ENCODE data around the gene ERN2.
"Not testable (repeated sequence)": the region's sequence is repeated elsewhere in the genome, so short reads cannot be mapped to it uniquely, and the experiment has no call there.

ERN2 gene

GRCh38 chr16:23737423-23738028, 24.5 kb upstream of the ERN2 start:
- H3K4me3 ChIP-seq (ENCODE audit: insufficient read depth in 1 of 2, low read depth in 1 of 2, low read length in 2 of 2): not testable (repeated sequence)

GRCh38 chr16:23734176-23734893, 21.3 kb upstream of the ERN2 start:
- no peak overlapping the region for H3K23ac ChIP-seq (ENCODE audit: low read length in 2 of 2)
- no peaks in the 10 kb centered on the region for H3K36me3 ChIP-seq (ENCODE audit: control insufficient read depth in 1 of 2, insufficient read depth in 2 of 2, low read depth in 1 of 2, low read length in 2 of 2)
- H2BK15ac ChIP-seq (ENCODE audit: low read depth, poor library complexity, severe bottlenecking): no peak overlapping the region
- no peak overlapping the region for H2BK12ac ChIP-seq (ENCODE audit: low read length in 2 of 2)
- H2BK120ac ChIP-seq (ENCODE audit: low read depth, low read length): no peak overlapping the region
- 86% methylated on average over 19 of the region's 19 CpGs for WGBS
- no peaks in the 10 kb centered on the region for H3K79me1 ChIP-seq (replicated peaks; ENCODE audit: low read length, poor library complexity, severe bottlenecking)
- no peak overlapping the region for H4K8ac ChIP-seq (ENCODE audit: low read length)
- H3K4me3 ChIP-seq (ENCODE audit: insufficient read depth in 1 of 2, low read depth in 1 of 2, low read length in 2 of 2): no peak overlapping the region
- H3K18ac ChIP-seq (ENCODE audit: low read depth in 1 of 2, low read length in 2 of 2): no peak overlapping the region
- H3K9ac ChIP-seq (ENCODE audit: low read length): no peak overlapping the region
- H3K9me3 ChIP-seq (ENCODE audit: control insufficient read depth, low read length): no peaks in the 10 kb centered on the region
- DNase-seq: no peak
- no peak overlapping the region for H3K14ac ChIP-seq (ENCODE audit: low read length in 2 of 2)
- peaks cover 4 to 8% of the 10 kb centered on the region in 2 experiments for H3K27me3 ChIP-seq (ENCODE audit: control insufficient read depth in 1 of 2, insufficient read depth in 1 of 2, low read length in 2 of 2)
- H3K4me1 ChIP-seq (ENCODE audit: control insufficient read depth, insufficient read depth, low read depth, low read length): no peaks in the 10 kb centered on the region
- no peak overlapping the region for H3K27ac ChIP-seq (ENCODE audit: low read length, poor library complexity, severe bottlenecking)
- no peak overlapping the region for H2AFZ ChIP-seq (ENCODE audit: low read depth, low read length)
- peak overlapping the region; percentile 16 for H3K4me2 ChIP-seq (ENCODE audit: low read length, poor library complexity, severe bottlenecking)
- no peak overlapping the region for H4K91ac ChIP-seq (ENCODE audit: low read length)
- no peak overlapping the region for H2BK5ac ChIP-seq (ENCODE audit: low read depth, low read length, poor library complexity, severe bottlenecking)
- no peak overlapping the region for H3K4ac ChIP-seq (ENCODE audit: low read depth in 1 of 2, low read length in 2 of 2)
- H2AK5ac ChIP-seq (ENCODE audit: low read length, severe bottlenecking): no peak overlapping the region

More at GRCh38 chr16:23737423-23738028, 24.5 kb upstream of the ERN2 start:
- H3K23ac ChIP-seq (ENCODE audit: low read length in 2 of 2); H2AFZ ChIP-seq (ENCODE audit: low read depth, low read length); H3K14ac ChIP-seq (ENCODE audit: low read length in 2 of 2); H3K9me3 ChIP-seq (ENCODE audit: control insufficient read depth, low read length); H3K18ac ChIP-seq (ENCODE audit: low read depth in 1 of 2, low read length in 2 of 2); H2BK120ac ChIP-seq (ENCODE audit: low read depth, low read length); H3K4ac ChIP-seq (ENCODE audit: low read depth in 1 of 2, low read length in 2 of 2); H3K27ac ChIP-seq (ENCODE audit: low read length, poor library complexity, severe bottlenecking); H3K9ac ChIP-seq (ENCODE audit: low read length); H2BK5ac ChIP-seq (ENCODE audit: low read depth, low read length, poor library complexity, severe bottlenecking); H3K36me3 ChIP-seq (ENCODE audit: control insufficient read depth in 1 of 2, insufficient read depth in 2 of 2, low read depth in 1 of 2, low read length in 2 of 2); H2AK5ac ChIP-seq (ENCODE audit: low read length, severe bottlenecking); H2BK15ac ChIP-seq (ENCODE audit: low read depth, poor library complexity, severe bottlenecking); H2BK12ac ChIP-seq (ENCODE audit: low read length in 2 of 2); H3K4me1 ChIP-seq (ENCODE audit: control insufficient read depth, insufficient read depth, low read depth, low read length); H3K4me2 ChIP-seq (ENCODE audit: low read length, poor library complexity, severe bottlenecking); H4K8ac ChIP-seq (ENCODE audit: low read length); H4K91ac ChIP-seq (ENCODE audit: low read length); H3K79me1 ChIP-seq (replicated peaks; ENCODE audit: low read length, poor library complexity, severe bottlenecking); DNase-seq: not testable (repeated sequence)
- peaks cover 4 to 13% of the 10 kb centered on the region in 2 experiments for H3K27me3 ChIP-seq (ENCODE audit: control insufficient read depth in 1 of 2, insufficient read depth in 1 of 2, low read length in 2 of 2)
- WGBS: no CpG with 5 or more reads among the region's 1 CpG

- Histone ChIP-seq H4K91ac (ENCODE audit: low read length) (no peak overlapping the region), H2BK120ac (ENCODE audit: low read depth, low read length) (no peak overlapping the region), H2BK5ac (ENCODE audit: low read depth, low read length, poor library complexity, severe bottlenecking) (no peak overlapping the region), H3K36me3 (ENCODE audit: control insufficient read depth in 1 of 2, insufficient read depth in 2 of 2, low read depth in 1 of 2, low read length in 2 of 2) (no peaks in the 10 kb centered on the region), H3K14ac (ENCODE audit: low read length in 2 of 2) (no peak overlapping the region), H3K18ac (ENCODE audit: low read depth in 1 of 2, low read length in 2 of 2) (no peak overlapping the region), H2AFZ (ENCODE audit: low read depth, low read length) (no peak overlapping the region), H2BK12ac (ENCODE audit: low read length in 2 of 2) (no peak overlapping the region), H2AK5ac (ENCODE audit: low read length, severe bottlenecking) (no peak overlapping the region), H2BK15ac (ENCODE audit: low read depth, poor library complexity, severe bottlenecking) (no peak overlapping the region), H3K27ac (ENCODE audit: low read length, poor library complexity, severe bottlenecking) (no peak overlapping the region), H3K4me1 (ENCODE audit: control insufficient read depth, insufficient read depth, low read depth, low read length) (no peaks in the 10 kb centered on the region), H3K4me2 (ENCODE audit: low read length, poor library complexity, severe bottlenecking) (no peak overlapping the region), H3K9ac (ENCODE audit: low read length) (no peak overlapping the region), H3K27me3 (ENCODE audit: control insufficient read depth in 1 of 2, insufficient read depth in 1 of 2, low read length in 2 of 2) (no peaks in the 10 kb centered on the region), H3K79me1 (replicated peaks; ENCODE audit: low read length, poor library complexity, severe bottlenecking) (no peaks in the 10 kb centered on the region), H3K4me3 (ENCODE audit: insufficient read depth in 1 of 2, low read depth in 1 of 2, low read length in 2 of 2) (no peak overlapping the region), H3K4ac (ENCODE audit: low read depth in 1 of 2, low read length in 2 of 2) (no peak overlapping the region), H4K8ac (ENCODE audit: low read length) (no peak overlapping the region), H3K9me3 (ENCODE audit: control insufficient read depth, low read length) (no peaks in the 10 kb centered on the region), H3K23ac (ENCODE audit: low read length in 2 of 2) (no peak overlapping the region)
- no peak for DNase-seq
- WGBS: 74% methylated on average over 11 of the region's 12 CpGs
Observed at GRCh38 chr16:23729503-23730424, 16.7 kb upstream of the ERN2 start.

- H3K36me3 ChIP-seq (ENCODE audit: control insufficient read depth in 1 of 2, insufficient read depth in 2 of 2, low read depth in 1 of 2, low read length in 2 of 2): no peaks in the 10 kb centered on the region
- H2BK120ac ChIP-seq (ENCODE audit: low read depth, low read length): no peak overlapping the region
- no peak overlapping the region for H4K91ac ChIP-seq (ENCODE audit: low read length)
- H3K9ac ChIP-seq (ENCODE audit: low read length): no peak overlapping the region
- H4K8ac ChIP-seq (ENCODE audit: low read length): no peak overlapping the region
- no peaks in the 10 kb centered on the region for H3K4me1 ChIP-seq (ENCODE audit: control insufficient read depth, insufficient read depth, low read depth, low read length)
- H3K4ac ChIP-seq (ENCODE audit: low read depth in 1 of 2, low read length in 2 of 2): no peak overlapping the region
- no peak overlapping the region for H3K27ac ChIP-seq (ENCODE audit: low read length, poor library complexity, severe bottlenecking)
- no peaks in the 10 kb centered on the region for H3K79me1 ChIP-seq (replicated peaks; ENCODE audit: low read length, poor library complexity, severe bottlenecking)
- H3K23ac ChIP-seq (ENCODE audit: low read length in 2 of 2): no peak overlapping the region
- H3K27me3 ChIP-seq (ENCODE audit: control insufficient read depth in 1 of 2, insufficient read depth in 1 of 2, low read length in 2 of 2): no peaks in the 10 kb centered on the region
- H3K14ac ChIP-seq (ENCODE audit: low read length in 2 of 2): no peak overlapping the region
- no peak overlapping the region for H3K18ac ChIP-seq (ENCODE audit: low read depth in 1 of 2, low read length in 2 of 2)
- no peak overlapping the region for H3K4me3 ChIP-seq (ENCODE audit: insufficient read depth in 1 of 2, low read depth in 1 of 2, low read length in 2 of 2)
- H2AK5ac ChIP-seq (ENCODE audit: low read length, severe bottlenecking): no peak overlapping the region
- 60% methylated on average over 8 of the region's 10 CpGs for WGBS
- peak overlapping the region; percentile 23 for H2AFZ ChIP-seq (ENCODE audit: low read depth, low read length)
- no peaks in the 10 kb centered on the region for H3K9me3 ChIP-seq (ENCODE audit: control insufficient read depth, low read length)
- no peak overlapping the region for H2BK12ac ChIP-seq (ENCODE audit: low read length in 2 of 2)
- H2BK5ac ChIP-seq (ENCODE audit: low read depth, low read length, poor library complexity, severe bottlenecking): no peak overlapping the region
- no peak for DNase-seq
- H2BK15ac ChIP-seq (ENCODE audit: low read depth, poor library complexity, severe bottlenecking): no peak overlapping the region
- no peak overlapping the region for H3K4me2 ChIP-seq (ENCODE audit: low read length, poor library complexity, severe bottlenecking)
Observed at GRCh38 chr16:23728112-23728477, 15.1 kb upstream of the ERN2 start.
